Measurements from ENCODE around the gene RSPH6A.
A peak's percentile ranks its signal among the peaks of the same experiment; 100 is the strongest.

Gene RSPH6A

DNA sequence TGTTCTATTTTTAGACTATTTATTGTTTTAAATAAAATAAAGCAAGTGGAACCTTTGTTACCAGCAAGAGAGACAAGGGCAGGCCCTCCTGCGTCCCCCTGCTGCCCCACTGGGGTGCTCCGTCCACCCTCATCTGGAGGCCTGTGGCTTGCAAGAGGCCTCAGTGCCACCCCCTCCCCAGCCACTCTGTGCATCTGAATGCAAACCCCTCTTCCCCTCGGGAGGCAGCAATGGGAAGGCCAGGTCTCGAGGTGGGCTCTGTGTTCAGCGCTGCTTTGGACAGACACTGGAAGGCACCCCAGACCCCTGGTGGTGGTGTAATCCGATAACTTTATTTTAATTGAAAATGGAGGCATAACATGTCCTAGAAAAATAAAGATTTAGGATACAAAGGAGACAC is 50.6 kb downstream of the RSPH6A start:
- no peak overlapping the region for H3K27ac ChIP-seq (ENCODE audit: extremely low read depth, low read depth, low read length)
- ChIA-PET POLR2A (no interaction called here), CTCF (no interaction called here)
- no peaks in the 10 kb centered on the region for H3K36me3 ChIP-seq (ENCODE audit: control insufficient read depth in 2 of 2, insufficient read depth in 1 of 2, low read length in 2 of 2)
- H3K4me1 ChIP-seq (ENCODE audit: control insufficient read depth, insufficient read depth, low read length) = peaks cover 19% of the 10 kb centered on the region
- H3K4me3 ChIP-seq (ENCODE audit: low read depth, low read length) = no peak overlapping the region
- TF ChIP-seq MYNN (tag by site-specific recombination; IDR thresholded peaks at IDR 0.05; ENCODE audit: borderline replicate concordance) (no peak), SCRT1 (tag by site-specific recombination; IDR thresholded peaks at IDR 0.05; ENCODE audit: borderline replicate concordance) (no peak), ZNF155 (tag by site-specific recombination; IDR thresholded peaks at IDR 0.05) (no peak), REPIN1 (tag by site-specific recombination; IDR thresholded peaks at IDR 0.05; ENCODE audit: low read depth) (no peak), ZNF248 (tag by site-specific recombination; IDR thresholded peaks at IDR 0.05) (no peak), ZSCAN5A (tag by site-specific recombination; IDR thresholded peaks at IDR 0.05) (no peak)
- TF ChIP-seq, protein P1, sequence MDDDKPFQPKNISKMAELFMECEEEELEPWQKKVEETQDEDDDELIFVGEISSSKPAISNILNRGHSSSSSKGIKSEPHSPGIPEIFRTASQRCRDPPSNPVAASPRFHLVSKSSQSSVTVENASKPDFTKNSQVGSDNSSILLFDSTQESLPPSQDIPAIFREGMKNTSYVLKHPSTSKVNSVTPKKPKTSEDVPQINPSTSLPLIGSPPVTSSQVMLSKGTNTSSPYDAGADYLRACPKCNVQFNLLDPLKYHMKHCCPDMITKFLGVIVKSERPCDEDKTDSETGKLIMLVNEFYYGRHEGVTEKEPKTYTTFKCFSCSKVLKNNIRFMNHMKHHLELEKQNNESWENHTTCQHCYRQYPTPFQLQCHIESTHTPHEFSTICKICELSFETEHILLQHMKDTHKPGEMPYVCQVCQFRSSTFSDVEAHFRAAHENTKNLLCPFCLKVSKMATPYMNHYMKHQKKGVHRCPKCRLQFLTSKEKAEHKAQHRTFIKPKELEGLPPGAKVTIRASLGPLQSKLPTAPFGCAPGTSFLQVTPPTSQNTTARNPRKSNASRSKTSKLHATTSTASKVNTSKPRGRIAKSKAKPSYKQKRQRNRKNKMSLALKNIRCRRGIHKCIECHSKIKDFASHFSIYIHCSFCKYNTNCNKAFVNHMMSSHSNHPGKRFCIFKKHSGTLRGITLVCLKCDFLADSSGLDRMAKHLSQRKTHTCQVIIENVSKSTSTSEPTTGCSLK (tag by site-specific recombination; IDR thresholded peaks at IDR 0.05) = no peak
- TF ChIP-seq, protein P2, sequence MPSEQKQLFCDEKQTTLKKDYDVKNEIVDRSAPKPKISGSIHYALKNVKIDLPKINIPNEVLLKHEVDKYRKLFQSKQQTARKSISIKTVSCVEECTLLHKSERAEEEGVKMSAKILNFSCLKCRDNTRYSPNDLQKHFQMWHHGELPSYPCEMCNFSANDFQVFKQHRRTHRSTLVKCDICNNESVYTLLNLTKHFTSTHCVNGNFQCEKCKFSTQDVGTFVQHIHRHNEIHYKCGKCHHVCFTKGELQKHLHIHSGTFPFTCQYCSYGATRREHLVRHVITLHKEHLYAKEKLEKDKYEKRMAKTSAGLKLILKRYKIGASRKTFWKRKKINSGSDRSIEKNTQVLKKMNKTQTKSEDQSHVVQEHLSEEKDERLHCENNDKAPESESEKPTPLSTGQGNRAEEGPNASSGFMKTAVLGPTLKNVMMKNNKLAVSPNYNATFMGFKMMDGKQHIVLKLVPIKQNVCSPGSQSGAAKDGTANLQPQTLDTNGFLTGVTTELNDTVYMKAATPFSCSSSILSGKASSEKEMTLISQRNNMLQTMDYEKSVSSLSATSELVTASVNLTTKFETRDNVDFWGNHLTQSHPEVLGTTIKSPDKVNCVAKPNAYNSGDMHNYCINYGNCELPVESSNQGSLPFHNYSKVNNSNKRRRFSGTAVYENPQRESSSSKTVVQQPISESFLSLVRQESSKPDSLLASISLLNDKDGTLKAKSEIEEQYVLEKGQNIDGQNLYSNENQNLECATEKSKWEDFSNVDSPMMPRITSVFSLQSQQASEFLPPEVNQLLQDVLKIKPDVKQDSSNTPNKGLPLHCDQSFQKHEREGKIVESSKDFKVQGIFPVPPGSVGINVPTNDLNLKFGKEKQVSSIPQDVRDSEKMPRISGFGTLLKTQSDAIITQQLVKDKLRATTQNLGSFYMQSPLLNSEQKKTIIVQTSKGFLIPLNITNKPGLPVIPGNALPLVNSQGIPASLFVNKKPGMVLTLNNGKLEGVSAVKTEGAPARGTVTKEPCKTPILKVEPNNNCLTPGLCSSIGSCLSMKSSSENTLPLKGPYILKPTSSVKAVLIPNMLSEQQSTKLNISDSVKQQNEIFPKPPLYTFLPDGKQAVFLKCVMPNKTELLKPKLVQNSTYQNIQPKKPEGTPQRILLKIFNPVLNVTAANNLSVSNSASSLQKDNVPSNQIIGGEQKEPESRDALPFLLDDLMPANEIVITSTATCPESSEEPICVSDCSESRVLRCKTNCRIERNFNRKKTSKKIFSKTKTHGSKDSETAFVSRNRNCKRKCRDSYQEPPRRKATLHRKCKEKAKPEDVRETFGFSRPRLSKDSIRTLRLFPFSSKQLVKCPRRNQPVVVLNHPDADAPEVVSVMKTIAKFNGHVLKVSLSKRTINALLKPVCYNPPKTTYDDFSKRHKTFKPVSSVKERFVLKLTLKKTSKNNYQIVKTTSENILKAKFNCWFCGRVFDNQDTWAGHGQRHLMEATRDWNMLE (tag by site-specific recombination; conservative IDR thresholded peaks at IDR 0.05; ENCODE audit: low read depth) = no peak
- no peaks in the 10 kb centered on the region for H3K9me3 ChIP-seq (ENCODE audit: control insufficient read depth, insufficient read depth, low read depth, low read length)

- Histone ChIP-seq H3K9me3 (ENCODE audit: control insufficient read depth, insufficient read depth, low read depth, low read length) (no peaks in the 10 kb centered on the region), H3K27ac (ENCODE audit: extremely low read depth, low read depth, low read length) (no peak overlapping the region), H3K4me3 (ENCODE audit: low read depth, low read length) (no peak overlapping the region), H3K4me1 (ENCODE audit: control insufficient read depth, insufficient read depth, low read length) (peaks cover 19% of the 10 kb centered on the region), H3K36me3 (ENCODE audit: control insufficient read depth in 2 of 2, insufficient read depth in 1 of 2, low read length in 2 of 2) (no peaks in the 10 kb centered on the region)
- ChIA-PET POLR2A (interaction anchor here (1.4 kb wide), 1 partner anchor 47 kb away, joined by 3 read pairs; no protein-coding TSS in a partner anchor), CTCF (interaction anchor here (1.0 to 1.7 kb wide), 2 partner anchors 71 to 87 kb away, joined by 3 to 5 read pairs; partner anchors contain the start of gene QPCTL)
- no peak for TF ChIP-seq OVOL3 (tag by site-specific recombination; IDR thresholded peaks at IDR 0.05)
- TF ChIP-seq ZNF184 (tag by site-specific recombination; IDR thresholded peaks at IDR 0.05) = no peak
- TF ChIP-seq ZNF398 (tag by site-specific recombination; IDR thresholded peaks at IDR 0.05) = no peak
- no peak for TF ChIP-seq ZNF404 (tag by site-specific recombination; IDR thresholded peaks at IDR 0.05)
- no peak for TF ChIP-seq KLF9 (tag by site-specific recombination; IDR thresholded peaks at IDR 0.05; ENCODE audit: low read depth)
- TF ChIP-seq PATZ1 (tag by site-specific recombination; IDR thresholded peaks at IDR 0.05) = peak; percentile 51; the same call in 1 of the 2 replicates
- no peak for TF ChIP-seq ZNF837 (tag by site-specific recombination; IDR thresholded peaks at IDR 0.05)
- TF ChIP-seq ZNF664 (tag by site-specific recombination; IDR thresholded peaks at IDR 0.05) = no peak
- no peak for TF ChIP-seq ZSCAN4 (tag by site-specific recombination; IDR thresholded peaks at IDR 0.05)
- TF ChIP-seq ZNF449 (tag by site-specific recombination; IDR thresholded peaks at IDR 0.05) = no peak
Observed at GRCh38 chr19:45763691-45764294, 51.3 kb downstream of the RSPH6A start.

All from HEK293 (cell line).